Gastroesophageal sphincter (tissue), 3 donors: ENCODE results near the gene ZBTB20.

Experiments used
- CTCF ChIP-seq, 4 experiments: fragments of 200-600 bp in 2 of 4; fragments of 450-650 bp in 2 of 4; sonication (generic) in 1 of 4; IDR thresholded peaks; one replicate each; pipeline ENCODE4 v1.5.1; 2017 to 2019; ENCODE audit warnings: antibody characterized with exemption in 4 of 4, mild to moderate bottlenecking in 2 of 4, moderate library complexity in 2 of 4
- EP300 ChIP-seq: sonication (generic); formaldehyde crosslinking; IDR thresholded peaks from one replicate; pipeline ENCODE4 v1.6.1; 2017; ENCODE audit warnings: antibody characterized with exemption, mild to moderate bottlenecking
- POLR2AphosphoS5 ChIP-seq: sonication (generic); formaldehyde crosslinking; IDR thresholded peaks from one replicate; pipeline ENCODE4 v1.6.1; 2017; ENCODE audit warnings: antibody characterized with exemption

DNA sequence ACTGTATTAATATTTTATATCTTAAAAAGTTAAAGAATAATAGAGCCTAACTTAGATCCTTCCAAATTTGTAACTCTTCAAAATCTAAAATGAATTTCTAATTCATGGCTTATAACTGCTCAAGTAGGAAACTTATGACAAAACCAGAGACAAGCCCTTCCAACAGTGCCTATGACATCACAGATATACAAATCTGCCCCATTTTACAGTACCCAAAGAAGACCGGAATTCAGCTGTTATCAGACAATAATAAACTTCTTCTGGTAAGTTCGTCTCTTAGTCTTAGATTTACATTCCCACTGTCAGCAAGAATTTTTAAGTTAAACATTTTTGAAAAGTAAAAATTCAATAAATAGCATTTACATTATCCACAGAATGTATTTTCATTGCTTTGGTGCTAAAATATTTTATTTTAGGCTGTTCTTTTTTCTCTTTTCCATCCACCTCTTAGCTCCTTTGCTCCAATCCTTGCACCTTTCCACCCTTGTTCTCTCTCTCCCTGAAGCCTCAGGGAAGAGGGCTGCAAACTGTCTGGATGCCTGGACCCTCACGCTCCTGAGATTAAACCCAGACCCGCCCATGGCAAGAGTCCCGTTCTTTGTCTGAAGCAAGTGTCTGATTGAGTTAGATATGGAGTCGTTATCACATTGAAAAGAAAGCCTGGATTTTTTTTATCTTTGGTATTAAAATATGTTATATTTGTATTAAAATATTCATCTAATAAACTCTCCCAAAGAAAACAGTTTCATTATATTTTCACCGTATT lies 312.7 kb downstream of the ZBTB20 start:
- TF ChIP-seq CTCF (IDR thresholded peaks at IDR 0.05) = no peak
- TF ChIP-seq POLR2AphosphoS5 = no peak
- TF ChIP-seq EP300 = no peak
